ENCODE measurements around the gene YWHAE.

DNA sequence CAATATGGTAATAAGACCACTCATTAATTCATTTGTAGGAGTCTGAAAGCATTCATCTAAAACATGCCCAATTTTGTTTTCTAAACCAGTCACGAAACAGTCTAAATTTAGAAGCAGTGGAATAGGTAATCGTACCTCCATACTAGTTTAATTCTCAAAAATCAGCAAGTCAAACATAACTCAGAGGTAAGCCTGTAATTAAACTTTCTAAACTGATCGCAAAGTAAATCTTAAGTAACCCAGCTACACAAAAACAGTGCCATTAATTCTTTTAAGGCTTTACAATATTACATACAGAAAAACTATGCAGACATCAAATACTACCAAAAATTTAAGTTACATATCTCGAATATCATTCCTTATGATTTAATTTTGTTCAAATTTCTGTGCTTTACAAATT lies 31.4 kb downstream of the YWHAE start:
- TF ChIP-seq FOXA1 (IDR thresholded peaks at IDR 0.05) (no peak), HDGF (IDR thresholded peaks at IDR 0.05; ENCODE audit: borderline replicate concordance) (no peak)

All from HEK293T (cell line).